HEK293T (cell line): Measurements from ENCODE around the gene SRPK3.

Experiments
- CTCF ChIA-PET: fragments of 350-600 bp; formaldehyde crosslinking; extraction: SDS; loops from one replicate; lab custom pipeline; 2021; ENCODE audit warnings: antibody characterized with exemption, inconsistent platforms; lab: Yijun Ruan, JAX
- POLR2A ChIA-PET: fragments of 350-600 bp; formaldehyde crosslinking; extraction: SDS; loops from one replicate; lab custom pipeline; 2020; ENCODE audit warnings: antibody characterized with exemption, inconsistent platforms; lab: Yijun Ruan, JAX
- DNase-seq: peaks from one replicate; pipeline ENCODE4 v3.0.0; 2012; ENCODE audit warnings: mixed read lengths; ENCODE audit errors: extremely low spot score
- ARNT ChIP-seq: fragments of 450-650 bp; IDR thresholded peaks from 2 replicates; pipeline ENCODE4 v1.6.1; 2017; ENCODE audit warnings: mild to moderate bottlenecking
- BHLHE40 ChIP-seq: fragments of 450-650 bp; IDR thresholded peaks from 2 replicates; pipeline ENCODE4 v1.6.1; 2016; ENCODE audit warnings: mild to moderate bottlenecking, moderate library complexity, borderline replicate concordance
- CTBP1 ChIP-seq: fragments of 450-650 bp; IDR thresholded peaks from 2 replicates; pipeline ENCODE4 v1.6.1; 2016; ENCODE audit warnings: borderline replicate concordance
- ELF4 ChIP-seq: fragments of 450-650 bp; IDR thresholded peaks from 2 replicates; pipeline ENCODE4 v1.6.1; 2017; ENCODE audit warnings: antibody characterized with exemption
- FOXA1 ChIP-seq: fragments of 450-650 bp; IDR thresholded peaks from 2 replicates; pipeline ENCODE4 v1.6.1; 2016; ENCODE audit warnings: mild to moderate bottlenecking
- FOXK2 ChIP-seq: fragments of 450-650 bp; IDR thresholded peaks from 2 replicates; pipeline ENCODE4 v1.6.1; 2016; ENCODE audit warnings: mild to moderate bottlenecking
- FOXM1 ChIP-seq: fragments of 450-650 bp; IDR thresholded peaks from 2 replicates; pipeline ENCODE4 v1.6.1; 2017; ENCODE audit warnings: mild to moderate bottlenecking, borderline replicate concordance
- HDGF ChIP-seq: fragments of 450-650 bp; IDR thresholded peaks from 2 replicates; pipeline ENCODE4 v1.6.1; 2017; ENCODE audit warnings: antibody characterized with exemption, borderline replicate concordance
- L3MBTL2 ChIP-seq: fragments of 450-650 bp; conservative IDR thresholded peaks from 2 replicates; pipeline ENCODE4 v1.6.1; 2016; ENCODE audit warnings: mild to moderate bottlenecking
- LEF1 ChIP-seq: fragments of 450-650 bp; IDR thresholded peaks from 2 replicates; pipeline ENCODE4 v1.6.1; 2017; ENCODE audit warnings: mild to moderate bottlenecking, borderline replicate concordance
- NFRKB ChIP-seq: fragments of 450-650 bp; IDR thresholded peaks from 2 replicates; pipeline ENCODE4 v1.6.1; 2016; ENCODE audit warnings: mild to moderate bottlenecking, moderate library complexity
- PKNOX1 ChIP-seq: fragments of 450-650 bp; IDR thresholded peaks from 2 replicates; pipeline ENCODE4 v1.6.1; 2016
- SP1 ChIP-seq: fragments of 450-650 bp; IDR thresholded peaks from 2 replicates; pipeline ENCODE4 v1.6.1; 2017
- SUZ12 ChIP-seq: fragments of 450-650 bp; IDR thresholded peaks from 2 replicates; pipeline ENCODE4 v1.6.1; 2016; ENCODE audit warnings: mild to moderate bottlenecking
- TARDBP ChIP-seq: fragments of 450-650 bp; IDR thresholded peaks from 2 replicates; pipeline ENCODE4 v1.6.1; 2016
- ZNF384 ChIP-seq: fragments of 450-650 bp; IDR thresholded peaks from 2 replicates; pipeline ENCODE4 v1.6.1; 2016

The SRPK3 gene

GRCh38 chrX:153769158-153769864, 11.5 kb upstream of the SRPK3 start:
- ChIA-PET CTCF (no interaction called here), POLR2A (no interaction called here)
- no peak for DNase-seq
- TF ChIP-seq TARDBP (no peak), PKNOX1 (no peak), LEF1 (no peak), SP1 (no peak), ELF4 (no peak), FOXA1 (no peak), FOXM1 (no peak), CTBP1 (no peak), L3MBTL2 (no peak), ARNT (no peak), ZNF384 (no peak), SUZ12 (no peak), BHLHE40 (no peak), NFRKB (no peak)

- ChIA-PET CTCF (no interaction called here), POLR2A (no interaction called here)
- no peak for DNase-seq
- no peak for TF ChIP-seq PKNOX1
- TF ChIP-seq CTBP1 = no peak
- no peak for TF ChIP-seq NFRKB
- TF ChIP-seq TARDBP = no peak
- no peak for TF ChIP-seq SP1
- no peak for TF ChIP-seq FOXM1
- TF ChIP-seq BHLHE40 = no peak
- no peak for TF ChIP-seq LEF1
- no peak for TF ChIP-seq SUZ12
- no peak for TF ChIP-seq FOXK2
- no peak for TF ChIP-seq ARNT
Measured at GRCh38 chrX:153769865-153770600, 10.8 kb upstream of the SRPK3 start.

GRCh38 chrX:153770601-153771414, 10.0 kb upstream of the SRPK3 start:
- POLR2A ChIA-PET = no interaction called here
- TF ChIP-seq PKNOX1 = no peak
- no peak for TF ChIP-seq FOXK2
- TF ChIP-seq LEF1 = no peak
- no peak for TF ChIP-seq L3MBTL2
- no peak for TF ChIP-seq ARNT
- no peak for TF ChIP-seq FOXA1
- no peak for TF ChIP-seq ZNF384
- no peak for TF ChIP-seq NFRKB
- no peak for TF ChIP-seq SP1
- TF ChIP-seq SUZ12 = no peak
- TF ChIP-seq FOXM1 = no peak
- no peak for TF ChIP-seq CTBP1
- TF ChIP-seq TARDBP = no peak
- CTCF ChIA-PET = no interaction called here
- DNase-seq = no peak

- ChIA-PET CTCF (no interaction called here), POLR2A (no interaction called here)
- no peak for TF ChIP-seq FOXM1
- TF ChIP-seq ARNT = no peak
- no peak for TF ChIP-seq ELF4
- TF ChIP-seq TARDBP = no peak
- TF ChIP-seq PKNOX1 = no peak
- TF ChIP-seq LEF1 = no peak
- TF ChIP-seq SUZ12 = no peak
- TF ChIP-seq SP1 = no peak
- TF ChIP-seq HDGF = no peak
- no peak for DNase-seq
Measured at GRCh38 chrX:153771415-153772315, 9.2 kb upstream of the SRPK3 start.
